AG09319 (cell line): ENCODE measurements around the gene C5orf58.

Experiments
- DNase-seq: peaks from one replicate; pipeline ENCODE4 v3.0.0-alpha.2; 2010; ENCODE audit warnings: low read depth; ENCODE audit errors: extremely low read depth
- CTCF ChIP-seq: IDR thresholded peaks from 2 replicates; pipeline ENCODE4 v1.5.1; 2011; ENCODE audit warnings: low read depth, mild to moderate bottlenecking, inconsistent platforms, low read length, moderate library complexity

Gene C5orf58

GRCh38 chr5:170257370-170257769, 24.6 kb downstream of the C5orf58 start:
- no peak for DNase-seq
- no peak for TF ChIP-seq CTCF

GRCh38 chr5:170261528-170262043, 28.8 kb downstream of the C5orf58 start:
- no peak for DNase-seq
- TF ChIP-seq CTCF = no peak

- TF ChIP-seq CTCF = no peak
- no peak for DNase-seq
These were observed 29.6 kb downstream of the C5orf58 start for GRCh38 chr5:170262061-170263045.

GRCh38 chr5:170263906-170264305, 31.1 kb downstream of the C5orf58 start:
- no peak for TF ChIP-seq CTCF
- DNase-seq = no peak

- no peak for TF ChIP-seq CTCF
These were observed 32.7 kb downstream of the C5orf58 start for GRCh38 chr5:170265522-170265921.

GRCh38 chr5:170266570-170267381, 34.0 kb downstream of the C5orf58 start:
- TF ChIP-seq CTCF = no peak
- DNase-seq = no peak

More at GRCh38 chr5:170265522-170265921, 32.7 kb downstream of the C5orf58 start:
- no peak for DNase-seq
